ENCODE measurements around the gene SPAG16.
"Not testable (repeated sequence)": the region's sequence is repeated elsewhere in the genome, so short reads cannot be mapped to it uniquely, and the experiment has no call there.

The SPAG16 gene

DNA sequence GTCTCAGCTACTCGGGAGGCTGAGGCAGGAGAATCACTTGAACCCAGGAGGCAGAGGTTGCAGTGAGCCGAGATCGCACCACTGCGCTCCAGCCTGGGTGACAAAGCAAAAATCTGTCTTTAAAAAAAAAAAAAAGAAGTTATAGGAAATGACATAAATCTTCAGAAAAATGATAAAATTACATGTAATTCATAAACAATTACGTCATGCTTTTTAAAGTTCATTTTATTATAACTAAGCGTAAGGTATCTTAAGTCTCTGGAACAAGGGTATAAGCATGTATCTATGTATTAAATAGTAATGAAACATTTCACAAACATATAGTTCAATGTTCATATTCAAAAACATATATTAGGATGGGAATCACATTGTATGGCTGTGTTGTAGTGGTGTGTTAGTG is 425.9 kb downstream of the SPAG16 start:
- Histone ChIP-seq H3K36me3 (ENCODE audit: control insufficient read depth in 1 of 2, insufficient read depth in 2 of 2, low read length in 2 of 2) (no peaks in the 10 kb centered on the region), H3K9me3 (ENCODE audit: control insufficient read depth in 1 of 2, low read length in 2 of 2) (no peaks in the 10 kb centered on the region), H3K4me3 (ENCODE audit: low read depth in 1 of 2, low read length in 2 of 2) (no peak overlapping the region), H3K27ac (ENCODE audit: low read depth, low read length) (no peak overlapping the region), H3K9ac (ENCODE audit: low read depth in 1 of 2, low read length in 2 of 2) (no peak overlapping the region), H3K27me3 (ENCODE audit: control insufficient read depth in 1 of 2, insufficient read depth in 2 of 2, low read length in 2 of 2) (no peaks in the 10 kb centered on the region), H3K4me1 (ENCODE audit: control insufficient read depth in 1 of 2, insufficient read depth in 2 of 2, low read length in 2 of 2) (no peaks in the 10 kb centered on the region)

DNA sequence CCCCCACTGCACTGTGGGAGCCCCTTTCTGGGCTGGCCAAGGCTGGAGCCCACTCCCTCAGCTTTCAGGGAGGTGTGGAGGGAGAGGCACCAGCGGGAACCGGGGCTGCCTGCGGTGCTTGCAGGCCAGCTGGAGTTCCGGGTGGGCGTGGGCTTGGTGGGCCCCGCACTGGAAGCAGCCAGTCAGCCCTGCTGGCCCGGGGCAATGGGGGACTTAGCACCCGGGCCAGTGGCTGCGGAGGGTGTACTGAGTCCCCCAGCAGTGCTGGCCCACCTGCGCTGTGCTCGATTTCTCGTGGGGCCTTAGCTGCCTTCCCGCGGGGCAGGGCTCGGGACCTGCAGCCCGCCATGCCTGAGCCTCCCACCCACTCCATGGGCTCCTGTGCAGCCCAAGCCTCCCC is 434.1 kb downstream of the SPAG16 start:
- not testable (repeated sequence) for H3K9ac ChIP-seq (ENCODE audit: low read depth in 1 of 2, low read length in 2 of 2); H3K4me3 ChIP-seq (ENCODE audit: low read depth in 1 of 2, low read length in 2 of 2); H3K27me3 ChIP-seq (ENCODE audit: control insufficient read depth in 1 of 2, insufficient read depth in 2 of 2, low read length in 2 of 2); H3K9me3 ChIP-seq (ENCODE audit: control insufficient read depth in 1 of 2, low read length in 2 of 2); H3K4me1 ChIP-seq (ENCODE audit: control insufficient read depth in 1 of 2, insufficient read depth in 2 of 2, low read length in 2 of 2); H3K36me3 ChIP-seq (ENCODE audit: control insufficient read depth in 1 of 2, insufficient read depth in 2 of 2, low read length in 2 of 2); H3K27ac ChIP-seq (ENCODE audit: low read depth, low read length)

DNA sequence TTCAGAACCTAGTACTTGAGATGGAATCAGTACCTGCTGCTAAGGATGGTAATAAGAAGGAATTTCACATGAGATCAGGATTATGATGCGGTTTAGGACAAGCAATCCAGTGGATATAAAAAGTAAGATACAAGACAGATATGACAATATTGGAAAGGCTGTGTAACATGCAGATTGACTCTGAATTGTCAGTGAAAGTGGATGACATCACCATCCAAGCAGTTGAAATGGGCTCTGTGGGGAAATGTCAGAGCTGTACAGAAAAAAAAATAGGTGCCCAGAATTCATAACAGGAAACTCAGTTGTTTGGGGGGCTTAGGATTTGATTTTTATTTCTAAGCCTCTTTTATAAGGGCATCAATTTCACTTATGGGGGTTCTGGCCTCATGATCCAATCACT is 438.3 kb downstream of the SPAG16 start:
- Histone ChIP-seq H3K4me1 (ENCODE audit: control insufficient read depth in 1 of 2, insufficient read depth in 2 of 2, low read length in 2 of 2) (no peaks in the 10 kb centered on the region), H3K36me3 (ENCODE audit: control insufficient read depth in 1 of 2, insufficient read depth in 2 of 2, low read length in 2 of 2) (no peaks in the 10 kb centered on the region), H3K9ac (ENCODE audit: low read depth in 1 of 2, low read length in 2 of 2) (no peak overlapping the region), H3K27ac (ENCODE audit: low read depth, low read length) (no peak overlapping the region), H3K9me3 (ENCODE audit: control insufficient read depth in 1 of 2, low read length in 2 of 2) (no peaks in the 10 kb centered on the region), H3K4me3 (ENCODE audit: low read depth in 1 of 2, low read length in 2 of 2) (no peak overlapping the region), H3K27me3 (ENCODE audit: control insufficient read depth in 1 of 2, insufficient read depth in 2 of 2, low read length in 2 of 2) (no peaks in the 10 kb centered on the region)

DNA sequence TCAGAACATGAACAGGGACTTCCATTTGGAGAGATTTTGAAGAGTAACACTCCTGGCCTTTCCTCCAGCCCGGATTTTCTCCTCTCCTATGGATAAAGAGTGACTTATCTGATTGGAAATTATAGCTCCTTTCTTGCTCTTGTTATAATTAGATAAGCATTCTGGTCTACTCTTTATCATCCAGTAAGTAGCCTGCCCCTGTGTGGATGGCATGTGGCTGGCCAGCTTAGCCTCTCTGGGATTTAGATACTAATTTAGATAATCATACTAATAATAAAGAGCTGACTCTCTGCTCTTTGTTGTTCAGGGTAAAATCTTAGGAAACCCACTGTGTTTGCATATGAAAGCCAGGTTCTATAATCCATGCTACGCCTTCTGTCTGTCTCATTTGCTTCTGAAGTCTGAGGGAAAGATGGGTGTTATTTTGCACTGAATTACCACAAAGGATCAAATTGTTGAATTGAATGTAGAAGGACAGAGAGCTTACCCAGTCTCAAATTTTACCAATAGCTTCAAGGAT is 438.8 kb downstream of the SPAG16 start:
- no peaks in the 10 kb centered on the region for H3K9me3 ChIP-seq (ENCODE audit: control insufficient read depth in 1 of 2, low read length in 2 of 2)
- H3K4me1 ChIP-seq (ENCODE audit: control insufficient read depth in 1 of 2, insufficient read depth in 2 of 2, low read length in 2 of 2), result no peaks in the 10 kb centered on the region
- H3K27ac ChIP-seq (ENCODE audit: low read depth, low read length), result no peak overlapping the region
- no peak overlapping the region for H3K9ac ChIP-seq (ENCODE audit: low read depth in 1 of 2, low read length in 2 of 2)
- no peaks in the 10 kb centered on the region for H3K27me3 ChIP-seq (ENCODE audit: control insufficient read depth in 1 of 2, insufficient read depth in 2 of 2, low read length in 2 of 2)
- H3K4me3 ChIP-seq (ENCODE audit: low read depth in 1 of 2, low read length in 2 of 2), result no peak overlapping the region
- no peaks in the 10 kb centered on the region for H3K36me3 ChIP-seq (ENCODE audit: control insufficient read depth in 1 of 2, insufficient read depth in 2 of 2, low read length in 2 of 2)

DNA sequence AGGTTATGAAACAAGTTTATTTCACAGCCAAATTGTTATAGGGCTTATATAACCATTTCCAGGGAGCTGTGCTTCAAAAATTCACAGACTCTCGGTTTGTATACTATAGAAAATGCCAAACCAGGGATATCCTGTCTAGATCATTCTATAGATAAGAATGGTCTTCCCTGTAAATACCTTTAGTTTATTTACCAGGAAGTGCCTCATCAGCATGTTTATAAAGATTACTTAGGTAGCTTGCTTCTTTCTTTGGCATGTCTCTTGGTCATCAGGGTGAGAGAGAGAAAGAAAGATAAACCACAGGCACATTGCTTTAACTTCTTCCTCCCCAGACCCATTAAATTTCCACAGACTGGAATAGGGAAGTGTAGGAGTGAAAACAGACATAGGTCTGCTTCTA is 439.4 kb downstream of the SPAG16 start:
- H3K4me1 ChIP-seq (ENCODE audit: control insufficient read depth in 1 of 2, insufficient read depth in 2 of 2, low read length in 2 of 2), result no peaks in the 10 kb centered on the region
- no peaks in the 10 kb centered on the region for H3K27me3 ChIP-seq (ENCODE audit: control insufficient read depth in 1 of 2, insufficient read depth in 2 of 2, low read length in 2 of 2)
- no peaks in the 10 kb centered on the region for H3K9me3 ChIP-seq (ENCODE audit: control insufficient read depth in 1 of 2, low read length in 2 of 2)
- H3K9ac ChIP-seq (ENCODE audit: low read depth in 1 of 2, low read length in 2 of 2), result no peak overlapping the region
- no peaks in the 10 kb centered on the region for H3K36me3 ChIP-seq (ENCODE audit: control insufficient read depth in 1 of 2, insufficient read depth in 2 of 2, low read length in 2 of 2)
- H3K27ac ChIP-seq (ENCODE audit: low read depth, low read length), result no peak overlapping the region
- no peak overlapping the region for H3K4me3 ChIP-seq (ENCODE audit: low read depth in 1 of 2, low read length in 2 of 2)

DNA sequence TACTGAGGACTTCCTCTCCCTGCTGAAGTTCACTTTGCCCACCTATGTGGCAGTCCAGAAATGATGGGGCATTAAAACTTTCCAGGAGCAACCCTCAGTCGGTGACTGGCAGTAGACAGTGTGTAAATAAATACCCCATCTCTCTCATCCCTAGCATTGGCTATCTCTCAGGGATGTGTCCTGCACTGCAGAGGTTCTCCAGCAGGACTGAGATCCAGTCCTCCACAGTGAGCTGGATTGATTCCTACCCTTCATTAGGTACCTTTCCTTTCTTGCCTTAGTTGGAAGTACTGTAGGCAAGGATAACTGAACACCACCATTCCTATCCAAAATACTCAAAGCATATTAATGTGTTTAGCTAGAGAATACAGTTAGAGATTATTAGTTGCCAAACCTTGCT is 441.8 kb downstream of the SPAG16 start:
- Histone ChIP-seq H3K36me3 (ENCODE audit: control insufficient read depth in 1 of 2, insufficient read depth in 2 of 2, low read length in 2 of 2) (no peaks in the 10 kb centered on the region), H3K4me1 (ENCODE audit: control insufficient read depth in 1 of 2, insufficient read depth in 2 of 2, low read length in 2 of 2) (no peaks in the 10 kb centered on the region), H3K9me3 (ENCODE audit: control insufficient read depth in 1 of 2, low read length in 2 of 2) (no peaks in the 10 kb centered on the region), H3K4me3 (ENCODE audit: low read depth in 1 of 2, low read length in 2 of 2) (no peak overlapping the region), H3K27ac (ENCODE audit: low read depth, low read length) (no peak overlapping the region), H3K27me3 (ENCODE audit: control insufficient read depth in 1 of 2, insufficient read depth in 2 of 2, low read length in 2 of 2) (no peaks in the 10 kb centered on the region), H3K9ac (ENCODE audit: low read depth in 1 of 2, low read length in 2 of 2) (no peak overlapping the region)

DNA sequence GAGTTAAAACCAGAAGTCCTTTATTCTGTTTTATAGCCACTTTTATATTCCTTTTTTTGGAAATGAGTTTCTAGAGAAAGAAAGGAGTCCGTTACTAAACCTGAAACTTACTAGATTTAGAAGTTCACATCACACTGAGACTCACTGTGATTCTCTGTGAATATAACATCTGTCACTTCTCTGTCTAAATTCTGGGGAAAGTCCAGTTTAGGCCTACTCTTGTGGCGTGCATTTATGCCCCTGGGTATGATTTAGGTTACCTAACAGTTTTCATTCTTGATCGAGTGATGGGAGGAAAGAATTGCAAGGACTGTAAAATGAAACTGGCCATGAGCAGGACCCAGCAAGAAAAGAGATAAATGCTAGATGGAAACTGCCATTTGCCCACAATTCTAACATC is 449.6 kb downstream of the SPAG16 start:
- H3K9ac ChIP-seq (ENCODE audit: low read depth in 1 of 2, low read length in 2 of 2), result no peak overlapping the region
- H3K9me3 ChIP-seq (ENCODE audit: control insufficient read depth in 1 of 2, low read length in 2 of 2), result no peaks in the 10 kb centered on the region
- no peaks in the 10 kb centered on the region for H3K4me1 ChIP-seq (ENCODE audit: control insufficient read depth in 1 of 2, insufficient read depth in 2 of 2, low read length in 2 of 2)
- H3K27me3 ChIP-seq (ENCODE audit: control insufficient read depth in 1 of 2, insufficient read depth in 2 of 2, low read length in 2 of 2), result no peaks in the 10 kb centered on the region
- no peak overlapping the region for H3K27ac ChIP-seq (ENCODE audit: low read depth, low read length)
- H3K4me3 ChIP-seq (ENCODE audit: low read depth in 1 of 2, low read length in 2 of 2), result no peak overlapping the region
- no peaks in the 10 kb centered on the region for H3K36me3 ChIP-seq (ENCODE audit: control insufficient read depth in 1 of 2, insufficient read depth in 2 of 2, low read length in 2 of 2)

DNA sequence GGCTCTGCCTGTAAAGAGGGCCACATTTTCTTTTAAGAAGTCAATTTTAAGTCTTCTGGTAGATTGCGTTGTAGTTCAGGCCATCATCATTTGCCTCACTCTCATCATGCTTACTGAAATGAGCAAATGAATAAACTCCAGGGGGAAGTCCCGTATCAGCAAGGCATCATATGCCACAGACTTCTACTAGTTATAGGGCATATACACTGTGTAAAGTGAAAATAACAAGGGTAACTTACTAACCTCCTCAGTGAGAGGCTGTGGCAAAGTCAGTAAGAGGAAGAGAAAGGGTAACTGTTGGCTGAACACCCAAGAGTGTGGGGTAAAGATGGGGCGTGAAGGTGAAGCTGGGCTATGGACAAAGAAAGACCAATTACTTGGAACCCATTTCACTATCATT is 456.2 kb downstream of the SPAG16 start:
- Histone ChIP-seq H3K4me1 (ENCODE audit: control insufficient read depth in 1 of 2, insufficient read depth in 2 of 2, low read length in 2 of 2) (no peaks in the 10 kb centered on the region), H3K9me3 (ENCODE audit: control insufficient read depth in 1 of 2, low read length in 2 of 2) (no peaks in the 10 kb centered on the region), H3K4me3 (ENCODE audit: low read depth in 1 of 2, low read length in 2 of 2) (no peak overlapping the region), H3K27ac (ENCODE audit: low read depth, low read length) (no peak overlapping the region), H3K9ac (ENCODE audit: low read depth in 1 of 2, low read length in 2 of 2) (no peak overlapping the region), H3K36me3 (ENCODE audit: control insufficient read depth in 1 of 2, insufficient read depth in 2 of 2, low read length in 2 of 2) (no peaks in the 10 kb centered on the region), H3K27me3 (ENCODE audit: control insufficient read depth in 1 of 2, insufficient read depth in 2 of 2, low read length in 2 of 2) (no peaks in the 10 kb centered on the region)

DNA sequence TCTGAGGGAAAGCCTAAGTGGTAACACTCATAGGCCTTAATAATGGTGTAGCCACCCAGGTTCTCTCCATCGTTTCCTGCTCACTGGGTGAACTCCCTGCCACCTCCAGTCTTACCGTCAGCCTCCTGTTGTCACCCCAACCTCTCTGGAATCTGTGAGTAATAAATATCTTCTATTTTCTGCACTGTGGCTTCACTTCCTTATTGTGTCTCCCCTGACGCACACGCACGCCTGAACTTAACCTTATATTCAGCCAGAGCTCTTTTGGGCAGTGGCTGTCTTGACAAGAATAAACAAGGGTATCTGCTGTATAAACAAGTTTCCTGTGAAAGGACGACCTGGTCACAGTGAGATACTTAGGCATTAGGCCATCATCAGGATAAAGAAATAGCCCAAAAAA is 467.2 kb downstream of the SPAG16 start:
- H3K9ac ChIP-seq (ENCODE audit: low read depth in 1 of 2, low read length in 2 of 2), result no peak overlapping the region
- no peaks in the 10 kb centered on the region for H3K36me3 ChIP-seq (ENCODE audit: control insufficient read depth in 1 of 2, insufficient read depth in 2 of 2, low read length in 2 of 2)
- H3K27me3 ChIP-seq (ENCODE audit: control insufficient read depth in 1 of 2, insufficient read depth in 2 of 2, low read length in 2 of 2), result no peaks in the 10 kb centered on the region
- no peak overlapping the region for H3K4me3 ChIP-seq (ENCODE audit: low read depth in 1 of 2, low read length in 2 of 2)
- H3K4me1 ChIP-seq (ENCODE audit: control insufficient read depth in 1 of 2, insufficient read depth in 2 of 2, low read length in 2 of 2), result no peaks in the 10 kb centered on the region
- H3K27ac ChIP-seq (ENCODE audit: low read depth, low read length), result no peak overlapping the region
- H3K9me3 ChIP-seq (ENCODE audit: control insufficient read depth in 1 of 2, low read length in 2 of 2), result no peaks in the 10 kb centered on the region

DNA sequence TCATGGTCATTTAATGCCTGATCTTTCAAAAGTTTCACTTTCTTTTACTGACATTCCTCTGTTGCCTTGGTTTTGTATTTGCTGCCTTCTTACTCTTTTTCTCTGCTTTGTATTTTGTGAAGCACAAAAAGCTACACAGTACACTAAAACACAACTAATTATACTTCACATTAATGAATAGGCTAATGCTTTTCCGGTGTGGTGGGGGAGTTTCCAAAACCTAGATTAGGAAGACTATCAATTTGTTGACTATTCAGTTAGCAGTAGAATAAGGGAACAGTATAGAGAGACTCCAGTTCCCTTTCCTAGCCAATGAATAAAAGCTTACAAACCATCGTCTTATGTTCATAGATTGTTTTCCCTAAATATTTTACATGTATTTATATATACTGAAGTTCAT is 468.3 kb downstream of the SPAG16 start:
- no peaks in the 10 kb centered on the region for H3K27me3 ChIP-seq (ENCODE audit: control insufficient read depth in 1 of 2, insufficient read depth in 2 of 2, low read length in 2 of 2)
- H3K9ac ChIP-seq (ENCODE audit: low read depth in 1 of 2, low read length in 2 of 2), result no peak overlapping the region
- H3K27ac ChIP-seq (ENCODE audit: low read depth, low read length), result no peak overlapping the region
- no peaks in the 10 kb centered on the region for H3K36me3 ChIP-seq (ENCODE audit: control insufficient read depth in 1 of 2, insufficient read depth in 2 of 2, low read length in 2 of 2)
- H3K4me1 ChIP-seq (ENCODE audit: control insufficient read depth in 1 of 2, insufficient read depth in 2 of 2, low read length in 2 of 2), result no peaks in the 10 kb centered on the region
- H3K9me3 ChIP-seq (ENCODE audit: control insufficient read depth in 1 of 2, low read length in 2 of 2), result no peaks in the 10 kb centered on the region
- no peak overlapping the region for H3K4me3 ChIP-seq (ENCODE audit: low read depth in 1 of 2, low read length in 2 of 2)

DNA sequence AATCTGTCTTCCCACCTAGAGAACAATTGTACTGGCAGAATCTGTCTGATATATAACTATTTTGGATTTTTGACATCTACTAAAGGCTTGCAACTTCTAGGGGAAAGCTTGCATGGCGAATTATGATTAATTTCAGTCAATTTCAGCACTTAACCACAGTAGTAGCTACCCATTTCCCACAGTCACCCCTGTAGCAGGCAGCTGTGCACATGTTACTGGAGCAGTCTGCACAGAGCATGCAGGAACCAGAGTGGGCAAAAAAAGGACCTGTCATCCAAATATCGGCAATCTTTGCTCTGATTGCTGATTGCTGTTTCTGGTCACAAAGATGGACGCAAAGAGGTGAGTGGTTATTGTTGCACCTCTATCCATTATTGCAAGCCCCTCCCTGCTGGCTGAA is 473.3 kb downstream of the SPAG16 start:
- no peaks in the 10 kb centered on the region for H3K27me3 ChIP-seq (ENCODE audit: control insufficient read depth in 1 of 2, insufficient read depth in 2 of 2, low read length in 2 of 2)

More for the DNA sequence above, 473.3 kb downstream of the SPAG16 start:
- Histone ChIP-seq H3K4me1 (ENCODE audit: control insufficient read depth in 1 of 2, insufficient read depth in 2 of 2, low read length in 2 of 2) (no peaks in the 10 kb centered on the region), H3K27ac (ENCODE audit: low read depth, low read length) (no peak overlapping the region), H3K9ac (ENCODE audit: low read depth in 1 of 2, low read length in 2 of 2) (no peak overlapping the region), H3K4me3 (ENCODE audit: low read depth in 1 of 2, low read length in 2 of 2) (no peak overlapping the region), H3K36me3 (ENCODE audit: control insufficient read depth in 1 of 2, insufficient read depth in 2 of 2, low read length in 2 of 2) (no peaks in the 10 kb centered on the region), H3K9me3 (ENCODE audit: control insufficient read depth in 1 of 2, low read length in 2 of 2) (no peaks in the 10 kb centered on the region)

Measured in duodenal mucosa (tissue), 2 donors.